ENCODE data around the gene SEMA4C.
A peak's percentile ranks its signal among the peaks of the same experiment; 100 is the strongest.

SEMA4C gene

DNA sequence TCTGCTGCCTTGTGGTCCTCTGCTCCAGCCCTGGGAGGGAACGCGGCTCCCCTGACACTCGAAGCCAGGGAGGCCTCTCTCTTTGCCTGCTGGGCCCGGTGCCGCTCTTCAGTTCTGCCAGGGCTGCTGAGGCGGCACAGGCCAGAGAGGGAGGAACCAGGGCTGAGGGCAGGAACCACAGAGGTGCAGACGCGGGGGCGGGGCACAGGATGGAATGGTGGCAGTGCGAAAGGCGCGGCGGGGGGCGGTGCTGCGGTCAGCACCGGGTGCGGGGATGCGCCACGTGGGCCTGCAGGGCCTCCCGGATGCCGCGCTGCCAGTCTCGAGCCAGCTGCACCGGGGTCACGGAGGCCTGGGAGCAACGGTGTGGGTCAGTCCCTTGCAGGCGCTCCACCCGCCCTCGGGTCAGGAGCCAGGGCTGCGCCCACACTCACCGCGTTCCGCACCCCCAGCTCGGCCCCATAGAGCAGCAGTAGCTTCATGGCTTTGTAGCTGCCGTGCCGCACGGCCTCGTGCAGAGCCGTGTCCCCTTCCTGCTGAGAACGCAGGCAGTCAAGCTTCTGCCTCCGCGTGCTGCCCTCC is 30.5 kb downstream of the SEMA4C start:
- Mint-ChIP-seq H3K4me3 (peak overlapping the region; percentile 52), H3K27me3 (no peaks in the 10 kb centered on the region), H3K9me3 (no peaks in the 10 kb centered on the region), H3K27ac (peak overlapping the region; percentile 71), H3K36me3 (ENCODE audit: low read depth) (peaks cover 50% of the 10 kb centered on the region), H3K4me1 (ENCODE audit: low read depth) (peaks cover 21% of the 10 kb centered on the region)
- DNase-seq: peak; percentile 85

DNA sequence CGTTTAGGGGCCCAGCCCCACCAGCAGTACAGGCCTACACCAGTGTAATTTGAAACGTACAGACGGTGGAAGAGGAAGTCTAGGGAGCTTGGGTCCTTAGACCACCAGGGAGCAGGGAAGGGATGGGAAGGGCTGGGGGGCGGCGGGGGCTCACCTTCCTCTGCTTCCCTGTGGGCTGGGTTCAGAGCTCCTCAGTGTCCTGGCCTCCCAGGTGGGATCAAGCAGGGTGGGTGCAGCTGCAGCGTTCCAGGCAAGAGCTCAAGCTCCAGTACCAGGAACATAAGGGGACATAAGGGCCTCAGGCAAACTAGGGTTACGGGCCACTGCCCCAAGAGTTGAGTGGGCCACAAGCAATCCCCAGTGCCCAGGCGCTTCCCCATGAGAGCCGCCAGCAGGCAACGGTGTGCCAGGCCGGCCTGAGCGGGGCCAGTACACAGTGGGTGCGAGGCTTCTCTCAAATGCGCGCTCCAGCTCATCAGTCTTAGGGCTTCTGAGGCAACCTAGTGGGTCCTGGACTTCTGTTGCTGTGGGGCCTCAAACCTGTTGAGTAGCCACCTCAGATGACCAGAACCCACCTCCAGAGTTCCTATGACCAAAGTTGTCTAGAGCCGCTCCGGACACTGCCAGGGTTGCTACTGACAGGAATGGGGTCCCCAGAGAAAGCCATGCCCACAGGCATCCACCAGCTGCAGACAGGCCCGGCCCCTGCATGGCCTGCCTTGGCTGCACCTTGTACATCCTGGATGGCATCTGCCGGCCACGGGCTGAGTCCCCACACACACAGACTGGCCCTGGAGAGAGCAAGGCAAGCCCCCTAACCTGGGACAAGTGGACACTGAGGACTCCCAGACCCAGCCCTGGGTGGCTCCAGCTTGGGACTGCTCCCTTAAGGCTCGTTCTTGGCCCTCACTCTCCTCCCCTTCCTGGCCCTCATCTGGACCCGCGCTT is 31.3 kb downstream of the SEMA4C start:
- peak overlapping the region; percentile 71 for H3K27ac Mint-ChIP-seq
- no peaks in the 10 kb centered on the region for H3K27me3 Mint-ChIP-seq
- H3K4me3 Mint-ChIP-seq: no peak overlapping the region
- peak; percentile 43 for DNase-seq
- no peaks in the 10 kb centered on the region for H3K9me3 Mint-ChIP-seq
- H3K36me3 Mint-ChIP-seq (ENCODE audit: low read depth): peaks cover 55% of the 10 kb centered on the region
- H3K4me1 Mint-ChIP-seq (ENCODE audit: low read depth): peaks cover 21% of the 10 kb centered on the region

DNA sequence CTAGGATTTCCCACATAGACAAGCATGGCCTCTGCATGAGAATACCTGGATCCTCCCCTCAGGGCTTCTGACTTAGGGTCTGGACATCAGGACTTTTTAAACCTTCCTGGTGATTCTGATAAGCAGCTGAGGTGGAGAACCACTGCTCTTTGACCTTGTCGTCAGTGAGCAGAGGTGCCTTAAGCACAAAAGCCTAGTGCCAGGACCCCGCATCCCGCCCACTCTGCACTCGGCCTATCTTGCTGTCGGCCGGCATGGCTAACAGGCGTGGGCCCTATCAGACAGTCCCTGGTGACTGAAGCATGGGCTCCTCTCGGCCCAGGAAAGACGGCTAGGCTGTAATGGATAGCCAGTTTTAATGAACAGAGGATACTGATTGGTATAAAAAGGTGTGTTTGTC is 32.3 kb downstream of the SEMA4C start:
- peaks cover 65% of the 10 kb centered on the region for H3K36me3 Mint-ChIP-seq (ENCODE audit: low read depth)
- DNase-seq: no peak
- H3K27ac Mint-ChIP-seq: peak overlapping the region; percentile 40
- H3K4me3 Mint-ChIP-seq: no peak overlapping the region
- no peaks in the 10 kb centered on the region for H3K9me3 Mint-ChIP-seq
- H3K27me3 Mint-ChIP-seq: no peaks in the 10 kb centered on the region
- H3K4me1 Mint-ChIP-seq (ENCODE audit: low read depth): peaks cover 21% of the 10 kb centered on the region

DNA sequence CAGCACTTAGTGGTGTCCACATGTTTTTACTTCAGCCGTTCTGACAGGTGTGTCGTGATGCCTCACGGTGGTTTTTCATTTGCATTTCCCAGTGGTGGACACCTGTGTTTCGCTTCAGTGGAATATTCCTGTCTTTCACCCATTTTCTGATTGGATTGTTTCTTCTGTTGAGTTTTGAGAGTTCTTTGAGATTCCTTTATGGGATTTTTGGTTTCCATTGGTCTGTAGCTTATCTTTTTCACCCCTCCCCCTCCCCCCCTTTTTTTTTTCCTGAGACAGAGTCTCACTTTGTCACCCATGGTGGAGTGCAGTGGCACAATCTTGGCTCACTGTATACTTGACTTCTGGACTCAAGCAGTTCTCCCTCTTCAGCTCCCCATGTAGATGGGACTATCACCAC is 34.0 kb downstream of the SEMA4C start:
- Mint-ChIP-seq H3K27ac (no peak overlapping the region), H3K9me3 (no peaks in the 10 kb centered on the region), H3K36me3 (ENCODE audit: low read depth) (peaks cover 77% of the 10 kb centered on the region), H3K27me3 (no peaks in the 10 kb centered on the region), H3K4me1 (ENCODE audit: low read depth) (peaks cover 18% of the 10 kb centered on the region), H3K4me3 (no peak overlapping the region)
- DNase-seq: no peak

DNA sequence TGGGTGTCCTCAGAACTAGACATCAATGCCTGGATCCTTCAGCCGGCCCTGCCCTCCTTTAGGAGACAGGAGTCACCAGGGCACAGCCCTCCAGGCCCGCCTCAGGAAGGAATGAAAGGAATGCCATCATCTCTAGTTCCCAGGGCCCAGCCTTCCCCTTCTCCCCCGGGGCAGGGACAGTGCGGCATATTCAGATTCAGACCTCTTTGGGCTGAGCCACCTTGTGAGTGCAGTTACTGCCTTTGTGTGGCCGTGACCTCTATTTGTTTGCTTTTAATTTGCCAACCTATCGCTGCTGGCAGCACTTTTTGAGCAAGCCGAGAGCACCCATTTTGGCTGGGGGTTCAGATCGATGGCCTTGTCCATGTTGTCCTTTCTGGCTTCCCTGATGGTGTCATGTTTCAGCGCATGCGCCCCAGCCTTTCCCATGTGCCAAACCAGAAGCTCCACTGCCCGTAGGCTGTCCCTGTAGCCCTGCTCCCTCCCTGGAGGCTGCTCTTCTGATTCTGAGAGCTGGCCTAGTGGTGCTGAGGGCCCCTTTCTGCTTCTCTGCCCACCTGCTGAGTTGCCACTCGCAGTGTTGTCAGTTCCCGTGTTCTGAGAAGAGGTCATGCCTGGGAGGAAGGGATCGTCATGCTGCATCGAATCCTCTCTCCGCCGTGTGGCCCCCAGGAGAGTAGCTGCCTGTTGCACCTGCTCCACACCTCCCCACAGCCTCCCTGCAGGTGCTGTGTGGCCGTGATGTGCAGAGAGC is 36.9 kb downstream of the SEMA4C start:
- H3K9me3 Mint-ChIP-seq: no peaks in the 10 kb centered on the region
- peak overlapping the region; percentile 79 for H3K27ac Mint-ChIP-seq
- H3K4me3 Mint-ChIP-seq: no peak overlapping the region
- H3K36me3 Mint-ChIP-seq (ENCODE audit: low read depth): peaks cover 89% of the 10 kb centered on the region
- H3K27me3 Mint-ChIP-seq: no peaks in the 10 kb centered on the region
- no peaks in the 10 kb centered on the region for H3K4me1 Mint-ChIP-seq (ENCODE audit: low read depth)
- no peak for DNase-seq

DNA sequence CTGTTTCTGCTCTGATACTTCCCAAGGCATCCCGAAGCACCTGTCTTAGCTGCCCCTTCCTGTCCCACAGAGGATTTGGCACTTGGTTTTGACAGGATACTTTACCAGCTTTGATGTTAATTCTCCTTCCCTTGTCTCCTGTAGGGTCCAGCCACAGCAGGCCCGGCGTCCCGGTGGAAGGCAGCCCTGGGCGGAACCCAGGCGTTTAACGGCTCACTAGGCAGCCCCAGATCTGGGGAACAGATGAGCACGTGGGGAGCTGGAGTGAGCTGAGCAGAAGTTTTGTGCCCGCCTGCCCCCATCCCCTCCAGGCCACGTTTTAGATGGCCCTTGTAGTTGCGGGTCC is 37.5 kb downstream of the SEMA4C start:
- DNase-seq: no peak
- Mint-ChIP-seq H3K36me3 (ENCODE audit: low read depth) (peaks cover 89% of the 10 kb centered on the region), H3K27ac (no peak overlapping the region), H3K27me3 (no peaks in the 10 kb centered on the region), H3K9me3 (no peaks in the 10 kb centered on the region), H3K4me1 (ENCODE audit: low read depth) (no peaks in the 10 kb centered on the region), H3K4me3 (no peak overlapping the region)

DNA sequence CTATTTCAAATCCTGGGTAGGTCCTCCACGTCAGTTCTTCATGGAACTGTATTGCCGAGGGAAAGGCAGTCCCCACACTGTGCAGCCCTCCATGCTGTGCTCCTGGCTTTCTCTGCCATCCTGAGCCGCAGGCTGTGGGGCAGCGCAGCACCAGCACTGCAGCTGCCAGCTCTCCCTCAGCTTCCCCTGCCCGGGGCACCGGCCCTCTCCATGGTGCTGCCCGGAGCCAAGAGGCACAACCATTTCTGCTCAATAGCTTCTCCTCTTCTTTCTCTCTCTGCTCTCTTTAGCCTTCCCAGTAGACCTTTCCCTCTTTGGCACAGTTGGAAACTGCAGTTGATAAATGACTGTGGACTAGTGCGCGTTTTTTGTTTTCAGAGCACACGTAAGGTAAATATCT is 38.2 kb downstream of the SEMA4C start:
- Mint-ChIP-seq H3K4me3 (no peak overlapping the region), H3K4me1 (ENCODE audit: low read depth) (no peaks in the 10 kb centered on the region), H3K27me3 (no peaks in the 10 kb centered on the region), H3K36me3 (ENCODE audit: low read depth) (peaks cover 91% of the 10 kb centered on the region), H3K9me3 (no peaks in the 10 kb centered on the region), H3K27ac (peak overlapping the region; percentile 11)
- no peak for DNase-seq

DNA sequence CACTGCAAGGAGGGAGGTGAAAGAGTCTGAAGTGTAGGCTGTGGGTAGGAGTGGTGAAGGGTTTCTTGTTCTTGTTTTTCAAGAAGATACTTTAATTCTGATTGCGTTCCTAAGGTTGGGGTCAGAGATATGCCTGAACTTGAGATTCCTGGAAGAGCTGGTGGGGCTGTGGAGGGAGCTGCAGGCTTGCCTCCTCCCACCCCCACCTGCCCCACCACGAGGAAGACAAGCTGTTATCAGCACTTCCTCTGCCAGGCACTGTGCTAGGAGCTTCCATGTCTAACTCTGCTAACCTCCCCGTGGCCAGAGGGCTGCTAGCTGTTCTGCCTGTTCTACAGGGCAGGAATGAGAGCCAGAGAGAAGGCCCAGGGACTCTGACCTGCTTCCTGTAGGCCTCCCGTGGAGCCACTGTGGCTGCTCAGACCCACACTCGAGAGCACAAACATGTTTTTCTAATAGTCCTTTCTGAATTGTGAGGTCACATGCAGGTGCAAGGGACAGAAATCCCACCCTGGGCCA is 39.8 kb downstream of the SEMA4C start:
- Mint-ChIP-seq H3K4me1 (ENCODE audit: low read depth) (no peaks in the 10 kb centered on the region), H3K36me3 (ENCODE audit: low read depth) (peaks cover 95% of the 10 kb centered on the region), H3K9me3 (no peaks in the 10 kb centered on the region), H3K27ac (peak overlapping the region; percentile 69), H3K4me3 (no peak overlapping the region), H3K27me3 (no peaks in the 10 kb centered on the region)
- DNase-seq: no peak

DNA sequence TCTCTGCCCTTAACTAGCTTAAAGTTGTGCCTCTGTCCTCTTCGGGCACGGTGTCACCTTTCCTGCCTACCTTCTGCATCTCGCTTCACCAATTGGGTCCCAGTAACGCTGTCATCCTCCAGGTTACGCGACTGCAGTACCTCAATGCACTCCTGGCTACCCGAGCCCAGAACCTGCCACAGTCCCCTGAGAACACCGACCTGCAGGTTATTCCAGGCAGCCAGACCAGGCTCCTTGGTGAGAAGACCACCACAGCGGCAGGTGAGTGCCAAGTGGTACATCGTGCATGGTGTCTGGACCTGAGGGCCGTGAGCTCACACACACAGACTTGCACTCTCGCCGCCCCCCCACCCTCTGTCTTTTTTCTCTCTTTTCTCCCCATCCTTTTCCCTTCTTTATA is 41.0 kb downstream of the SEMA4C start:
- H3K4me3 Mint-ChIP-seq: no peak overlapping the region
- no peak for DNase-seq
- no peaks in the 10 kb centered on the region for H3K9me3 Mint-ChIP-seq
- H3K27me3 Mint-ChIP-seq: no peaks in the 10 kb centered on the region
- peaks cover 3% of the 10 kb centered on the region for H3K4me1 Mint-ChIP-seq (ENCODE audit: low read depth)
- H3K27ac Mint-ChIP-seq: peak overlapping the region; percentile 69
- peaks cover 95% of the 10 kb centered on the region for H3K36me3 Mint-ChIP-seq (ENCODE audit: low read depth)

DNA sequence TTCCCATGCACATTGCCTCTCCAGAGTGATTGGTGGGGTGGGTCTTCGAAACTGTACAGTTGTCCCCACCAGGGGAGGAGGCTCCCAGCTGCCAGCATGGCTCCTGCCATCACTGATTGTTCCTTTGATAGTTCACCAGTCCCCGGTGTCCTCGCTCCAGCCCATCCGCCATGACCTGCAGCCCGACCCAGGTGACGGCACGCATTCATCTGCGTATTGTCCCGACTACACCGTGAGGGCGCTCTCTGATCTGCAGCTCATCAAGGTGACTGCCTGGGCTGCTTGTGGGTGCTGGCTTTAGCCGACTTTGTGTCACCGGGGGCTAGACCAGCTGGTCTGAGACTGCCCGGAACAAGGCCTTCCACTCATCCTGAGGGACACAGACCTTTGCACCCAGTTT is 41.4 kb downstream of the SEMA4C start:
- peaks cover 94% of the 10 kb centered on the region for H3K36me3 Mint-ChIP-seq (ENCODE audit: low read depth)
- H3K27me3 Mint-ChIP-seq: no peaks in the 10 kb centered on the region
- no peak overlapping the region for H3K4me3 Mint-ChIP-seq
- peak overlapping the region; percentile 45 for H3K27ac Mint-ChIP-seq
- H3K9me3 Mint-ChIP-seq: no peaks in the 10 kb centered on the region
- peaks cover 6% of the 10 kb centered on the region for H3K4me1 Mint-ChIP-seq (ENCODE audit: low read depth)
- DNase-seq: no peak

DNA sequence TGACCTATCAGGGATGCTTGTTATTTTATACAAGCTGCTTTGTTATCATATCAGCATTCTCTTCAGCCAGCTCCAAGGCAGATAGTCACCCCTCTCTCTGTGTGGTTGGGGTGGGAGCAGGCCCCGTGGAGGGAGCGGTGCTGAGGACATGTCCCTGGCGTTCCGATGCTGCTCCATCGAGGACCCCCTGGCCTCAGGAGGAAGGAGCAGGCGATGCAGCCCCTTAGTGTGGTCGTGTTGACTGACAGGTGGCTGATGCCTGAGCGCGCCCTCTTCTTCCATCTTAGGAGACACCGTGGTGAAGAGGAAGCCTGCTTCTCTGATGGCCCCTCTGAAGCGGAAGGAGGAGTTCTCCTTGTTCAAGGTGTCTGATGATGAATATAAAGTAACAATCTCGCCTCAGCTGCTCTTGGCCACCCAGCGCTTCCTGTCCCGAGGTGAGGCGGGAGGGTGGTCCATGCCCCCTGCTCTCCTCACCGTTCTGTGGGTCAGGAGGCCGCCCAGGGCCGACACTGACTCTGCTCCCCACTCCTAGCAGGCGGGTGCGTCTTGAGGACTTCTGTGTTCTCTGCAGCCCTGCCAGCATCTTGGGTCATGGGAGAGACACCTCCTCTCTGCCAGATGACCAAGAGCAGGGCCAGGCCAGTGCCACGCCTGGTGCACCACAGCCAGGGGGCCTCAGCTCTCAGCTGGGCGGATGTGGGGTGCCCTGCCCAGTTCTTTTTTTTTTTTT is 43.2 kb downstream of the SEMA4C start:
- Mint-ChIP-seq H3K27me3 (no peaks in the 10 kb centered on the region), H3K4me1 (ENCODE audit: low read depth) (peaks cover 11% of the 10 kb centered on the region), H3K36me3 (ENCODE audit: low read depth) (peaks cover 92% of the 10 kb centered on the region), H3K4me3 (no peak overlapping the region), H3K27ac (no peak overlapping the region), H3K9me3 (no peaks in the 10 kb centered on the region)
- DNase-seq: no peak

DNA sequence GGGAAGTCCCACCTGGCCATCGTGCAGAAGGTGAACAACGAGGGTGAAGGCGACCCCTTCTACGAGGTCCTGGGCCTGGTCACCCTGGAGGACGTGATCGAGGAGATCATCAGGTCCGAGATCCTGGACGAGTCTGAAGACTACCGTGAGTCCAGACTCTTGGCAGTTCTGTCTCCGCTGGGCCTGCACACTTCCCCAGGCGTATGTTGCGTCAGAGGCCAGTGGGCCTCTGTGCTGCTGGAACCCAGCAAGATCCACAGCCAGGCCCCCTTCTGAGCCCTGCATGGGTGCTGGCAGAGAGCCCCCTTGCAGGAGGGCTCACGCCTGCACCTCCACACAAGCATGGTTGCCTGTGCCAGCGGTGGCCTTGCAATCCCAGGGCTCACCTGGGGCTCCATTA is 44.8 kb downstream of the SEMA4C start:
- H3K36me3 Mint-ChIP-seq (ENCODE audit: low read depth): peaks cover 92% of the 10 kb centered on the region
- H3K9me3 Mint-ChIP-seq: no peaks in the 10 kb centered on the region
- DNase-seq: no peak
- no peak overlapping the region for H3K27ac Mint-ChIP-seq
- H3K27me3 Mint-ChIP-seq: no peaks in the 10 kb centered on the region
- peaks cover 28% of the 10 kb centered on the region for H3K4me1 Mint-ChIP-seq (ENCODE audit: low read depth)
- no peak overlapping the region for H3K4me3 Mint-ChIP-seq

DNA sequence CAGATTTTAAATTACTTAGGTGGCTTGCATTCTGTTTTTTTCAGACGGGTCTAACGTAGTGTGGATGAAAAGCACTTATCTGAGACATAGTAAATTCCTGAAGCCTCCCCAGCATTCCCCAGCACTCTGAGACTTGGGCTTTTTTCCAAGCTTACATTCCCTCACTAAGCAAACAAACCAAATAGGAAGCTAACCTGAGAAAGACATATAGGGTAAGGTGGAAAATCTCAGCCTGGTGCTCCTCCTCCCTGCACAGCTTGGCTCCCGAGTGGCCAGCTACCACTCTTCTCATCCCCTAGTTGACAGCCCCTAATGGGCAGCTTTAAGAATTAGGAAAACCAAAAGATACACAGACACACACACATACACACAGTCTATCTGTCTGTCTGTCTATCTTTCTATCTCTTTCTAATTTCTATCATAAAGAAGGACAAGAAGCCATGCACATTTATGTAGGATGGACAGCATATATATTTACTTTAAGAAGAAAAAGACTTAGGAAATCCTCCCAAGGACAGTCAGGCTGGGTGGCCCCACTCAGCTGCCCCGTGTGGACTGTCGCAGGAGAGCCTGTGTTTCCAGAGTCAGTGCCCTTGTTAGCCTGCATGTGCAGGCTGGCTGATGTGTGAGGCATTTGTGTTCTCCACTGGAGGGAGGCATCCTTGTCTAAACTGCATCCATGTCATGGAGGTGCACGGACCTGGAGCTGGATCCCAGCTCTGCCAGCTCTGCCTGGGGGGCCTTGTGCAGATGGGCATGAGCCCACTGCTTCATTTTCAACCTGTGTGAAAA is 45.6 kb downstream of the SEMA4C start:
- H3K27ac Mint-ChIP-seq: peak overlapping the region; percentile 71

More for the DNA sequence above, 45.6 kb downstream of the SEMA4C start:
- Mint-ChIP-seq H3K4me1 (ENCODE audit: low read depth) (peaks cover 36% of the 10 kb centered on the region), H3K9me3 (no peaks in the 10 kb centered on the region), H3K36me3 (ENCODE audit: low read depth) (peaks cover 91% of the 10 kb centered on the region), H3K27me3 (no peaks in the 10 kb centered on the region), H3K4me3 (no peak overlapping the region)
- DNase-seq: no peak

Measured in activated T-cell treated with anti-CD3 and anti-CD28 coated beads, Interleukin-2, amount 50 U/mL, for 24 hours (primary cell).